Lung (tissue), 12 donors: ENCODE measurements around the gene CBL. TPM values are rescaled to one million over a fixed set of nuclear protein-coding genes. Genes with fewer than 3 reads are reported as not detected.

Source experiments
- ATAC-seq: fragments of 200-7000 bp; cut with Tn5 transposase; one replicate; pipeline ENCODE4 v1.9.1; 2020; ENCODE audit warnings: moderate number of reproducible peaks; ENCODE audit not compliant: insufficient read depth, low FRiP score
- DNase-seq, 3 donors: peaks; one replicate each; pipeline ENCODE4 v3.0.0-alpha.2; 2013 to 2017
- H3K27ac ChIP-seq, 2 donors: one replicate each; pipeline ENCODE4 v1.5.1; 2013; ENCODE audit warnings: mild to moderate bottlenecking in 2 of 2, moderate library complexity in 2 of 2, control low read depth in 1 of 2, inconsistent platforms in 1 of 2, low read depth in 1 of 2, low read length in 1 of 2
- H3K27me3 ChIP-seq, 3 donors: one replicate each; pipeline ENCODE4 v1.5.1; 2013; ENCODE audit warnings: low read length in 2 of 3; ENCODE audit not compliant: control insufficient read depth in 3 of 3, insufficient read depth in 3 of 3
- H3K36me3 ChIP-seq, 4 donors: one replicate each; pipeline ENCODE4 v1.5.1; 2013; ENCODE audit warnings: low read length in 4 of 4, mild to moderate bottlenecking in 1 of 4, moderate library complexity in 1 of 4; ENCODE audit not compliant: control insufficient read depth in 4 of 4, insufficient read depth in 4 of 4
- H3K4me1 ChIP-seq, 5 donors: one replicate each; pipeline ENCODE4 v1.5.1; 2013; ENCODE audit warnings: low read length in 5 of 5, mild to moderate bottlenecking in 2 of 5, moderate library complexity in 1 of 5; ENCODE audit not compliant: control insufficient read depth in 5 of 5, insufficient read depth in 5 of 5
- H3K4me3 ChIP-seq: one replicate; pipeline ENCODE4 v1.5.1; 2013; ENCODE audit warnings: mild to moderate bottlenecking, control low read depth, moderate library complexity
- H3K9ac ChIP-seq, 2 donors: one replicate each; pipeline ENCODE4 v1.5.1; 2013; ENCODE audit warnings: low read length in 2 of 2, control low read depth in 1 of 2; ENCODE audit not compliant: insufficient read depth in 1 of 2
- H3K9me3 ChIP-seq, 4 donors: one replicate each; pipeline ENCODE4 v1.5.1; 2013; ENCODE audit warnings: low read length in 3 of 4, mild to moderate bottlenecking in 1 of 4, moderate library complexity in 1 of 4; ENCODE audit not compliant: control insufficient read depth in 4 of 4, insufficient read depth in 3 of 4
- CTCF ChIP-seq: IDR thresholded peaks from 2 replicates; pipeline ENCODE4 v1.5.1; 2012; ENCODE audit warnings: mild to moderate bottlenecking; ENCODE audit errors: control extremely low read depth, extremely low read depth
- WGBS, 2 donors: extraction: QIAGEN DNeasy Blood & Tissue Kit; methylation state at CpG; one replicate each; pipeline ENCODE4 v1.1.7; 2013; 5-methylcytosine and 5-hydroxymethylcytosine counted together
- polyA plus RNA-seq, 2 donors: library from polyadenylated mRNA; stranded (reverse); fragments of 200-250 nt; gene quantifications; one replicate each; pipeline ENCODE4 v1.2.1, GENCODE V29; 2013
- total RNA-seq, 2 donors: library from RNA; depleted of rRNA in 1 of 2; stranded (reverse); fragments of >200 nt in 1 of 2; gene quantifications; one replicate each; pipeline ENCODE4 v1.2.1, GENCODE V29; 2014 to 2021
- donor health status: control.
- donor health status: control.
- donor health status: Bipolar disorder and iron deficiency.
- donor health status: healthy.
- donor health status: DM: yes; HTN: yes; CAD: no.

CBL gene
- total and polyA plus RNA-seq, 4 donors = 8.7 to 25.1 (median 16.1) TPM

- WGBS, 2 donors = 1 to 2% methylated on average over 40 to 41 of the region's 41 CpGs
Observed at GRCh38 chr11:119206511-119207414, 624 bp downstream of the CBL start.

GRCh38 chr11:119207415-119207960 is 1.3 kb downstream of the CBL start:
- no peak overlapping the region for H3K27ac ChIP-seq
- H3K9ac ChIP-seq = peak overlapping the region in 1 of 2 donors; percentile 70
- DNase-seq (no peak), ATAC-seq (no peak)
- WGBS, 2 donors = 11 to 20% methylated on average over 11 of the region's 11 CpGs
- H3K9me3 ChIP-seq = no peaks in the 10 kb centered on the region
- no peak for TF ChIP-seq CTCF
- H3K4me3 ChIP-seq = peak overlapping the region; percentile 20
- H3K27me3 ChIP-seq = no peaks in the 10 kb centered on the region
- H3K36me3 ChIP-seq = no peaks in the 10 kb centered on the region
- peaks cover 0 to 16% (median 2%) of the 10 kb centered on the region in 5 donors for H3K4me1 ChIP-seq

More at GRCh38 chr11:119206511-119207414, 624 bp downstream of the CBL start:
- Histone ChIP-seq H3K9me3 (no peaks in the 10 kb centered on the region), H3K9ac (peak overlapping the region in 1 of 2 donors; percentile 70), H3K27me3 (no peaks in the 10 kb centered on the region), H3K4me3 (peak overlapping the region; percentile 84), H3K4me1 (peaks cover 0 to 16% (median 2%) of the 10 kb centered on the region in 5 donors), H3K36me3 (no peaks in the 10 kb centered on the region), H3K27ac (peak overlapping the region; percentile 96)
- no peak for TF ChIP-seq CTCF
- peak; percentile 45 to 57 (median 53) for DNase-seq
- peak; percentile 14 for ATAC-seq

- Histone ChIP-seq H3K4me1 (peaks cover 0 to 16% (median 4%) of the 10 kb centered on the region in 5 donors), H3K9me3 (no peaks in the 10 kb centered on the region), H3K9ac (no peak overlapping the region), H3K4me3 (no peak overlapping the region), H3K27me3 (no peaks in the 10 kb centered on the region), H3K27ac (no peak overlapping the region), H3K36me3 (no peaks in the 10 kb centered on the region)
- no peak for TF ChIP-seq CTCF
- WGBS, 2 donors = 93 to 95% methylated on average over 7 of the region's 7 CpGs
- no peak for ATAC-seq
- DNase-seq = no peak
Observed at GRCh38 chr11:119209186-119209585, 3.0 kb downstream of the CBL start.
